ENCODE results near the gene ANKRD6. TPM values are rescaled to one million over a fixed set of nuclear protein-coding genes. Genes with fewer than 3 reads are reported as not detected.

ANKRD6 gene
- total RNA-seq, 1 experiment from 2014 or later: 2.4 TPM

GRCh38 chr6:89479897-89480296 lies 46.9 kb downstream of the ANKRD6 start:
- no peak for ATAC-seq
- no peaks in the 10 kb centered on the region for H3K4me1 ChIP-seq (ENCODE audit: control insufficient read depth, insufficient read depth, low read length)
- no peak overlapping the region for H3K4me3 ChIP-seq (ENCODE audit: low read depth in 2 of 2, low read length in 2 of 2)
- DNase-seq (ENCODE audit: low read depth, low spot score): no peak
- in situ Hi-C loops (cut with HindIII; ENCODE audit: low pct_unique_long_range_greater_than_20kb, low sequenced_read_pairs) (no loop called here), intact Hi-C loops (cut with micrococcal nuclease; ENCODE audit: unreplicated experiment) (no loop called here)
- no peaks in the 10 kb centered on the region for H3K9me3 ChIP-seq (ENCODE audit: control insufficient read depth, insufficient read depth, low read depth, low read length)
- H3K27me3 ChIP-seq (ENCODE audit: control insufficient read depth, insufficient read depth, low read length): peaks cover 2% of the 10 kb centered on the region; the same call in 1 of the 2 replicates
- H3K36me3 ChIP-seq (ENCODE audit: control insufficient read depth, insufficient read depth, low read length): no peaks in the 10 kb centered on the region
- TF ChIP-seq REST (IDR thresholded peaks at IDR 0.05; ENCODE audit: insufficient read depth in 1 of 2, low read depth in 2 of 2, low read length in 1 of 2): no peak
- TF ChIP-seq TCF7L2 (IDR thresholded peaks at IDR 0.05; ENCODE audit: low read depth, low read length): no peak
- TF ChIP-seq SIN3A (IDR thresholded peaks at IDR 0.05; ENCODE audit: borderline replicate concordance, insufficient read depth, low read depth, low read length): no peak
- TF ChIP-seq POLR2AphosphoS5 (IDR thresholded peaks at IDR 0.05; ENCODE audit: low read depth, low read length): no peak
- TF ChIP-seq CTCF (IDR thresholded peaks at IDR 0.05): no peak
- no TSS peak for BruUV-seq (replicated peaks)
- no peak overlapping the region for H3K27ac ChIP-seq (ENCODE audit: low read length)
- ChIA-PET POLR2A (no interaction called here), CTCF (no interaction called here)

GRCh38 chr6:89481695-89482094 lies 48.7 kb downstream of the ANKRD6 start:
- CTCF ChIA-PET: no interaction called here
- no peak for ATAC-seq
- Histone ChIP-seq H3K27ac (ENCODE audit: low read length) (no peak overlapping the region), H3K4me1 (ENCODE audit: control insufficient read depth, insufficient read depth, low read length) (no peaks in the 10 kb centered on the region), H3K4me3 (ENCODE audit: low read depth in 2 of 2, low read length in 2 of 2) (no peak overlapping the region), H3K27me3 (ENCODE audit: control insufficient read depth, insufficient read depth, low read length) (peaks cover 2% of the 10 kb centered on the region; the same call in 1 of the 2 replicates), H3K9me3 (ENCODE audit: control insufficient read depth, insufficient read depth, low read depth, low read length) (no peaks in the 10 kb centered on the region), H3K36me3 (ENCODE audit: control insufficient read depth, insufficient read depth, low read length) (no peaks in the 10 kb centered on the region)
- TF ChIP-seq TCF7L2 (IDR thresholded peaks at IDR 0.05; ENCODE audit: low read depth, low read length) (no peak), SIN3A (IDR thresholded peaks at IDR 0.05; ENCODE audit: borderline replicate concordance, insufficient read depth, low read depth, low read length) (no peak), POLR2AphosphoS5 (IDR thresholded peaks at IDR 0.05; ENCODE audit: low read depth, low read length) (no peak), REST (IDR thresholded peaks at IDR 0.05; ENCODE audit: insufficient read depth in 1 of 2, low read depth in 2 of 2, low read length in 1 of 2) (no peak), CTCF (IDR thresholded peaks at IDR 0.05) (no peak)
- intact Hi-C loops (cut with micrococcal nuclease; ENCODE audit: unreplicated experiment) (no loop called here), in situ Hi-C loops (cut with HindIII; ENCODE audit: low pct_unique_long_range_greater_than_20kb, low sequenced_read_pairs) (no loop called here)
- POLR2A ChIA-PET: no interaction called here
- no TSS peak for BruUV-seq (replicated peaks)
- DNase-seq (ENCODE audit: low read depth, low spot score): no peak
